ENCODE results near the gene METTL6.
"Not testable (repeated sequence)": the region's sequence is repeated elsewhere in the genome, so short reads cannot be mapped to it uniquely, and the experiment has no call there.

Gene METTL6

DNA sequence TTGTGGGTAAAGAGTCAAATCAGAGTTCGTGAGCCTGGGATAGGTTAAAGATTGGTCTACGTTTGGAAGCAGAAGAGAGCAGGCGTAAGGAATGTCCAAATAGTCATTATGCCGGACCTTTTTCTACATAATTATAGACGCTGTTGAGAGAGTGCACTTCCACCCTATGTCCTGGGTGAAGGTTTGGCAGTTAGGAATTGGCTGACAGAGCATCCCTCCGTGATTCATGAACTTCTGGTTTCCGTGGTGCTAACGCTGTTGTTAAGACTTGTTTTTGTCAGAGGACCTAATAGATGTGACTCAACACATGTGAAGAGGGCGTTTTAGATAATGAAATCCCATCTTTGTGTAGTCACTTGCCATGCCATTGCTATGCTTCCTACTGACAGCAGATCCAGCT is 1.2 kb upstream of the METTL6 start:
- in situ Hi-C loops (cut with HindIII; ENCODE audit: low sequenced_read_pairs), result no loop called here
- peak; percentile 14 for DNase-seq (ENCODE audit: low read depth, low spot score)
- peak overlapping the region; percentile 85 for H3K4me3 ChIP-seq (ENCODE audit: low read depth, low read length)

DNA sequence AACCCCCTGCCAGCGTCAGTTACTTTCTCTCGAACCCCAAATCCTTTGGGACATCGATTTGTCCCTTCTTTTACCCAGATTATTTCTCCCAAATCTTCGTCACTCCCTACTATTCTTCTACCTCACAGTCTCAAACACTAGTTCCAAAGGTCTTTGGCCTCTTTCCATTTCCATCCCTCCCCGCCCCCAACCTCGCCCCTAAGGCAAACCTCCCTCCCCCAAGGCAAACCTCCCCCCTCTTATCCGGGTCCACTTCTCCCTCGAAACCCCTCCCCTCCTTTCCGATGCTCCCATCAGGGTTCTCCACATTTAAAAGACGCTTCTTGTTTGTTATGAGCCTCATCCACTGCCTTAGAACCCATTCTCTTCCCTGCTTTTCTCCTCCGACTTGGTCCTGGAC is 637 bp upstream of the METTL6 start:
- in situ Hi-C loops (cut with HindIII; ENCODE audit: low sequenced_read_pairs), result no loop called here
- TF ChIP-seq, protein P1, sequence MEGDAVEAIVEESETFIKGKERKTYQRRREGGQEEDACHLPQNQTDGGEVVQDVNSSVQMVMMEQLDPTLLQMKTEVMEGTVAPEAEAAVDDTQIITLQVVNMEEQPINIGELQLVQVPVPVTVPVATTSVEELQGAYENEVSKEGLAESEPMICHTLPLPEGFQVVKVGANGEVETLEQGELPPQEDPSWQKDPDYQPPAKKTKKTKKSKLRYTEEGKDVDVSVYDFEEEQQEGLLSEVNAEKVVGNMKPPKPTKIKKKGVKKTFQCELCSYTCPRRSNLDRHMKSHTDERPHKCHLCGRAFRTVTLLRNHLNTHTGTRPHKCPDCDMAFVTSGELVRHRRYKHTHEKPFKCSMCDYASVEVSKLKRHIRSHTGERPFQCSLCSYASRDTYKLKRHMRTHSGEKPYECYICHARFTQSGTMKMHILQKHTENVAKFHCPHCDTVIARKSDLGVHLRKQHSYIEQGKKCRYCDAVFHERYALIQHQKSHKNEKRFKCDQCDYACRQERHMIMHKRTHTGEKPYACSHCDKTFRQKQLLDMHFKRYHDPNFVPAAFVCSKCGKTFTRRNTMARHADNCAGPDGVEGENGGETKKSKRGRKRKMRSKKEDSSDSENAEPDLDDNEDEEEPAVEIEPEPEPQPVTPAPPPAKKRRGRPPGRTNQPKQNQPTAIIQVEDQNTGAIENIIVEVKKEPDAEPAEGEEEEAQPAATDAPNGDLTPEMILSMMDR (IDR thresholded peaks at IDR 0.05; ENCODE audit: low read depth, low read length), result no peak
- H3K4me3 ChIP-seq (ENCODE audit: low read depth, low read length), result peak overlapping the region; percentile 85
- no peak for DNase-seq (ENCODE audit: low read depth, low spot score)

More for the DNA sequence above, 1.2 kb upstream of the METTL6 start:
- TF ChIP-seq, protein P1 (IDR thresholded peaks at IDR 0.05; ENCODE audit: low read depth, low read length), result no peak

DNA sequence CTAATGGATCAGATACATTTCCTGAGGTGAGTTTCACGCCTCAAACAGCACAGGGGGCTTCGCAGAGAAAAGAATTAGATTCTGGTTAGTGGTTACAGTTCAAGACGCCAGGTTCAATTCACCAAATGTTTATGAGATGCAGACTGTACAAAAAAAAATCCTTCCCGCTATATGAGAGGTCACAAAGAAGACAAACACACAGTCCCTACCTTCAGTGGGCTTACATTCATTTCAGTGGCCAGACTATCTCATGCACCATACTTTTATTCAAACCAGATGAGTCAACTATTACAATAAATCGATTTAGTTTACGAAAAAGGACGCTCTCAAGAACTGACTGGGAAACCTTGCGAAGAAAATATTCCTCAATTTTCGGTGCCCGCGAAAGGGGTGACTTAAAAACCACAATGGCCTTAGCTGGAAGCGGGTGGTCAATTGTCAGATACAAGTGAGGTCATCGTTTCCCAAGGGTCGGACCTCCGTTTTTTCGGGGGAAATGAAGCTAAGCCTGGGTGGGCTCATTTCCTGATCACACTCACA is 695 bp downstream of the METTL6 start:
- in situ Hi-C loops (cut with HindIII; ENCODE audit: low sequenced_read_pairs), result no loop called here
- TF ChIP-seq, protein P1 (IDR thresholded peaks at IDR 0.05; ENCODE audit: low read depth, low read length), result no peak
- H3K4me3 ChIP-seq (ENCODE audit: low read depth, low read length), result peak overlapping the region; percentile 85
- DNase-seq (ENCODE audit: low read depth, low spot score), result no peak

DNA sequence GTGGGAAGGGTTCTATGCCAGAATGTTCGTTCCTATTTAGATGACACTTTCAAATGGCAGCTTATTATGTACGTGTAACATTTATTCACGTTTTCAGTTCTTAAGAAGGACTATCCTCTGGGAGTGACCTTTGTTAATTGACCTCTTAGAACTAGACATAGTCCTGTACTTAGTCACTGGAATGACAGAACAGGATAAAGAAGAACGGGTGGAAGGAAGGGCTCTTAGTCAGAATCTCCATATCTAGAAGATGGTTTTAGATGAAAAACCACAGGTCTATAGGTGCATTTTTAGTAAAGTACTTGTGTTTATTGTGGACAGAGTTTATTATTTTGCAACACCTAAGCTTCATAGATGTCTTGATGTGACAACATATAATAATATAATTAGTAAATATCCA is 6.5 kb downstream of the METTL6 start:
- H3K4me3 ChIP-seq (ENCODE audit: low read depth, low read length), result no peak overlapping the region
- no peak for DNase-seq (ENCODE audit: low read depth, low spot score)
- in situ Hi-C loops (cut with HindIII; ENCODE audit: low sequenced_read_pairs), result no loop called here
- TF ChIP-seq, protein P1 (IDR thresholded peaks at IDR 0.05; ENCODE audit: low read depth, low read length), result no peak

DNA sequence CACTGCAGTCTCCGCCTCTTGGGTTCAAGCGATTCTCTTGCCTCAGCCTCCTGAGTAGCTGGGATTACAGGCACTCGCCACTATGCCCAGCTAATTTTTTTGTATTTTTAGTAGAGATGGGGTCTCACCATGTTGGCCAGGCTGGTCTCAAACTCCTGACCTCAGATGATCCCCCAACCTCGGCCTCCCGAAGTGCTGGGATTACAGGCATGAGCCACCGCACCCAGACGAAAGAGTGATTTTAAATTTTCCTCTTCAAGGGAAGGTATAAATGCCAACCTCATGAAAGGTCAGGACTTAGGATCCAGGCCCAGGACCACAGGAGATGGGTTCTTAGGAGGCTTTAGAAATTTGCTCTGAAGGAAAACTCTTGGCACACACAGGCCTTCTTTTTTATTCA is 16.4 kb downstream of the METTL6 start:
- in situ Hi-C loops (cut with HindIII; ENCODE audit: low sequenced_read_pairs); DNase-seq (ENCODE audit: low read depth, low spot score): not testable (repeated sequence)

DNA sequence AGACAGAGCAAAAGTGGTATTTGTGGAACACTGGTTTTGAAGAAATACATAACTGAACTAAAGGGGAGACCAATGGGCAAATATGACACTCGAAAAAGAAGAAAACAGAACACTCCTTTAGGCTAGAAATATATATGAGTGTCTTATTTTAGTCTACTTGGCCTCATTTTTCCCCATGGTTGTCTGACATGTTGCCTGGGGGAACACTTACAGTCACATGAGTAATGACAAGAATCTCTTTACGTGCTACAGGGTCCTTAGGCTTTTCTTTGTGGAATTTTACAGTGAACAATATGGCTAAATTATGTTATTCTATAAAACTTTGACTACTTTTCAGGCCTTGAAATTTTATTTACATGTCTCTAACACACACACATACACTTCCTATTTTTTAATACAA is 17.6 kb downstream of the METTL6 start:
- H3K4me3 ChIP-seq (ENCODE audit: low read depth, low read length), result no peak overlapping the region
- in situ Hi-C loops (cut with HindIII; ENCODE audit: low sequenced_read_pairs), result no loop called here
- DNase-seq (ENCODE audit: low read depth, low spot score), result no peak
- TF ChIP-seq, protein P1 (IDR thresholded peaks at IDR 0.05; ENCODE audit: low read depth, low read length), result no peak

More for the DNA sequence above, 16.4 kb downstream of the METTL6 start:
- H3K4me3 ChIP-seq (ENCODE audit: low read depth, low read length), result not testable (repeated sequence)

DNA sequence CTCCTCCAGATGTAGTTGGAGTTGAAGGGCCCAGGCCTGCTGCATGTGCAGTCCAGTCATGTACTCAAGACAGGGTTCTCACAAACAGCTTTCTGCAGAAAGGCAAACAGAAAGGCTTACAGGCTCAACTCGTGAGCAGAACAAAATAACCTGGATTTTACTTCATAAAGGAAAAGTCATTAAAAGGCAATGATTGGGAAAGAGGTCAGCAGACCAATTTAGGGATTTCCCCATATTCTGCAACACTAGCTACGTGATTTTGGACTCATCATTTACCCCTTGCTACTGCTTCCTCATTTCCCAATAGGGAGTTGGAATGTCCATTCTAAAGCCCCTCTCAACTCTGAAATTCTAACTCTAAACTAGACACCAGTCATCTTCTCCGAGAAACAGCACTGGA is 18.1 kb downstream of the METTL6 start:
- no peak overlapping the region for H3K4me3 ChIP-seq (ENCODE audit: low read depth, low read length)
- in situ Hi-C loops (cut with HindIII; ENCODE audit: low sequenced_read_pairs), result no loop called here
- TF ChIP-seq, protein P1 (IDR thresholded peaks at IDR 0.05; ENCODE audit: low read depth, low read length), result no peak
- DNase-seq (ENCODE audit: low read depth, low spot score), result no peak

Data from astrocyte of the spinal cord (primary cell).